ENCODE results near the gene ARHGEF18.
"Not testable (repeated sequence)": the region's sequence is repeated elsewhere in the genome, so short reads cannot be mapped to it uniquely, and the experiment has no call there.

Gene ARHGEF18

GRCh38 chr19:7348587-7349230, at the start of gene ARHGEF18:
Gene ARHGEF18 (plus strand): TSS chr19:7348937. CDS start chr19:7362891, 13,954 bp downstream.
- no peak for TF ChIP-seq CTCF (IDR thresholded peaks at IDR 0.05; ENCODE audit: low read depth, low read length)
- no peak for DNase-seq (ENCODE audit: extremely low read depth, low read depth)

- no peak for DNase-seq (ENCODE audit: extremely low read depth, low read depth)
Measured at GRCh38 chr19:7301525-7301924, 47.2 kb upstream of the ARHGEF18 start.

GRCh38 chr19:7303470-7303869, 45.3 kb upstream of the ARHGEF18 start:
- no peak for DNase-seq (ENCODE audit: extremely low read depth, low read depth)
- TF ChIP-seq CTCF (IDR thresholded peaks at IDR 0.05; ENCODE audit: low read depth, low read length): no peak

More at GRCh38 chr19:7301525-7301924, 47.2 kb upstream of the ARHGEF18 start:
- TF ChIP-seq CTCF (IDR thresholded peaks at IDR 0.05; ENCODE audit: low read depth, low read length): no peak

- no peak for TF ChIP-seq CTCF (IDR thresholded peaks at IDR 0.05; ENCODE audit: low read depth, low read length)
- no peak for DNase-seq (ENCODE audit: extremely low read depth, low read depth)
Measured at GRCh38 chr19:7304200-7304599, 44.5 kb upstream of the ARHGEF18 start.

- DNase-seq (ENCODE audit: extremely low read depth, low read depth): no peak
- TF ChIP-seq CTCF (IDR thresholded peaks at IDR 0.05; ENCODE audit: low read depth, low read length): no peak
Measured at GRCh38 chr19:7307590-7308218, 41.0 kb upstream of the ARHGEF18 start.

GRCh38 chr19:7308327-7308726, 40.4 kb upstream of the ARHGEF18 start:
- not testable (repeated sequence) for DNase-seq (ENCODE audit: extremely low read depth, low read depth)

GRCh38 chr19:7311911-7312310, 36.8 kb upstream of the ARHGEF18 start:
- DNase-seq (ENCODE audit: extremely low read depth, low read depth): no peak
- no peak for TF ChIP-seq CTCF (IDR thresholded peaks at IDR 0.05; ENCODE audit: low read depth, low read length)

GRCh38 chr19:7312816-7313215, 35.9 kb upstream of the ARHGEF18 start:
- no peak for DNase-seq (ENCODE audit: extremely low read depth, low read depth)
- no peak for TF ChIP-seq CTCF (IDR thresholded peaks at IDR 0.05; ENCODE audit: low read depth, low read length)

Measured in AG09319 (cell line).